HepG2 (cell line): Measurements from ENCODE around the gene CTXN3. TPM values are rescaled to one million over a fixed set of nuclear protein-coding genes. Genes with fewer than 3 reads are reported as not detected.

ENCODE experiments used
- ATAC-seq: fragments of 200-7000 bp; cut with Tn5 transposase; 3 replicates; pipeline ENCODE4 v1.9.1; 2020; ENCODE audit warnings: mild to moderate bottlenecking, moderate library complexity
- BruUV-seq: library from RNA; stranded (reverse); fragments of 400-500 nt; replicated peaks from 2 replicates; lab custom pipeline; 2021; lab: Mats Ljungman, UMichigan
- CTCF ChIA-PET: fragments of 300-600 bp; formaldehyde crosslinking; extraction: SDS; loops from one replicate; lab custom pipeline; 2021; ENCODE audit warnings: low total read pairs, inconsistent platforms, low intra/inter-chr PET ratio; lab: Yijun Ruan, JAX
- POLR2A ChIA-PET: fragments of 350-600 bp; sonication (Branson Sonifier 250); formaldehyde crosslinking; loops from one replicate; lab custom pipeline; 2020; ENCODE audit warnings: antibody characterized with exemption, inconsistent platforms; lab: Yijun Ruan, JAX
- DNase-seq: peaks from one replicate; pipeline ENCODE4 v3.0.0-alpha.2; 2015; ENCODE audit warnings: low spot score
- FAIRE-seq: peaks from 3 replicates; lab custom pipeline; 2011; peaks lifted over from hg19 to GRCh38; lab: Jason Lieb, UNC
- H2AFZ ChIP-seq: one replicate; pipeline ENCODE4 v1.6.1; 2011; ENCODE audit warnings: low read length, inconsistent platforms
- H3K27ac ChIP-seq: fragments of 300-600 bp; 3 replicates; pipeline ENCODE4 v1.8.0; 2011; ENCODE audit warnings: mixed run types, mild to moderate bottlenecking, mixed read lengths, low read length, inconsistent platforms; ENCODE audit not compliant: insufficient read depth; ENCODE audit errors: extremely low read length
- H3K27me3 ChIP-seq, 2 experiments: fragments of 200-600 bp in 1 of 2; 2 replicates in 1 of 2; 3 replicates in 1 of 2; pipeline versions ENCODE4 v1.6.0 to v1.8.0; 2011; ENCODE audit warnings: low read length in 2 of 2, mild to moderate bottlenecking in 2 of 2, moderate library complexity in 2 of 2, inconsistent platforms in 1 of 2; ENCODE audit not compliant: insufficient read depth in 2 of 2, control insufficient read depth in 1 of 2
- H3K36me3 ChIP-seq, 2 experiments: fragments of 200-600 bp in 1 of 2; replicated peaks in 1 of 2; 2 replicates in 1 of 2; 3 replicates in 1 of 2; pipeline versions ENCODE4 v1.5.1 to v1.8.0; 2011; ENCODE audit warnings: low read length in 2 of 2, inconsistent platforms in 1 of 2; ENCODE audit not compliant: insufficient read depth in 2 of 2, control insufficient read depth in 1 of 2
- H3K4me1 ChIP-seq: 2 replicates; pipeline ENCODE4 v1.5.1; 2012; ENCODE audit warnings: low read length, inconsistent platforms; ENCODE audit not compliant: insufficient read depth
- H3K4me2 ChIP-seq: 2 replicates; pipeline ENCODE4 v1.6.0; 2011; ENCODE audit warnings: low read depth, low read length, inconsistent platforms
- H3K4me3 ChIP-seq, 3 experiments: fragments of 200-600 bp in 1 of 3; sonication (generic), shearing (Covaris generic) in 1 of 3; replicated peaks in 1 of 3; 2 replicates each; pipeline ENCODE4 v1.5.1; 2011 to 2016; ENCODE audit warnings: low read length in 3 of 3, inconsistent platforms in 2 of 3, low read depth in 2 of 3, mild to moderate bottlenecking in 2 of 3, control low read depth in 1 of 3, mixed read lengths in 1 of 3; ENCODE audit not compliant: insufficient read depth in 1 of 3
- H3K79me2 ChIP-seq: one replicate; pipeline ENCODE4 v1.6.1; 2011; ENCODE audit warnings: low read length, inconsistent platforms; ENCODE audit not compliant: insufficient read depth
- H3K9ac ChIP-seq: 2 replicates; pipeline ENCODE4 v1.6.0; 2011; ENCODE audit warnings: mild to moderate bottlenecking, low read depth, low read length, inconsistent platforms; ENCODE audit not compliant: insufficient read depth
- H3K9me3 ChIP-seq: 2 replicates; pipeline ENCODE4 v1.5.1; 2012; ENCODE audit warnings: mild to moderate bottlenecking, low read length
- H4K20me1 ChIP-seq: 2 replicates; pipeline ENCODE4 v1.6.0; 2011; ENCODE audit warnings: inconsistent platforms, mild to moderate bottlenecking, low read length, moderate library complexity; ENCODE audit not compliant: insufficient read depth
- WGBS: methylation state at CpG from one replicate; pipeline ENCODE4 v1.1.6; 2017; ENCODE audit warnings: low lambda C conversion rate; 5-methylcytosine and 5-hydroxymethylcytosine counted together
- in situ Hi-C: cut with HindIII; loops from 2 replicates; pipeline ENCODE4 v1.10.0; 2017; ENCODE audit warnings: low pct_unique_long_range_greater_than_20kb; ENCODE audit not compliant: extremely low pct_ligation_motif_present
- intact Hi-C: fragments of 100-400 bp; cut with micrococcal nuclease; formaldehyde crosslinking; loops from one replicate; pipeline ENCODE4 v1.10.0; 2022; ENCODE audit not compliant: unreplicated experiment
- polyA plus RNA-seq, 8 experiments: library from polyadenylated mRNA; depleted of rRNA in 3 of 8; stranded (reverse) in 7 of 8; unstranded in 1 of 8; fragments of >200 nt; fragmentation: Illumina TruSeq in 4 of 8; extraction: Trizol in 4 of 8; gene quantifications; 2 replicates each; pipeline versions ENCODE4 v1.2.1 to v1.2.3, GENCODE V29; 2011 to 2016; ENCODE audit warnings: low read depth in 4 of 8, missing spikeins in 1 of 8, mixed read lengths in 1 of 8; ENCODE audit not compliant: insufficient read depth in 1 of 8
- total RNA-seq, 5 experiments: library from RNA; depleted of rRNA; stranded (reverse); fragments of >200 nt; fragmentation: Illumina TruSeq; extraction: Trizol; gene quantifications; 2 replicates each; pipeline ENCODE4 v1.2.3, GENCODE V29; 2016; ENCODE audit warnings: low read depth in 1 of 5
- TF ChIP-seq, protein P1 (sequence below): sonication (generic); formaldehyde crosslinking; IDR thresholded peaks from 2 replicates; pipeline ENCODE4 v1.4.0; 2020; ENCODE audit warnings: missing genetic modification reagents
- TF ChIP-seq, protein P2 (sequence below): sonication (generic); formaldehyde crosslinking; IDR thresholded peaks from 2 replicates; pipeline ENCODE4 v1.4.0; 2020; ENCODE audit warnings: missing genetic modification reagents
- TF ChIP-seq, protein P3 (sequence below): sonication (generic); formaldehyde crosslinking; IDR thresholded peaks from 2 replicates; pipeline ENCODE4 v1.5.0; 2020; ENCODE audit warnings: missing genetic modification reagents, mild to moderate bottlenecking, borderline replicate concordance

CTXN3 gene
- total and polyA plus RNA-seq, 2 of the 13 experiments (the other 11 are each of a cell fraction or from before 2014, with no cell fraction given), result not detected

DNA sequence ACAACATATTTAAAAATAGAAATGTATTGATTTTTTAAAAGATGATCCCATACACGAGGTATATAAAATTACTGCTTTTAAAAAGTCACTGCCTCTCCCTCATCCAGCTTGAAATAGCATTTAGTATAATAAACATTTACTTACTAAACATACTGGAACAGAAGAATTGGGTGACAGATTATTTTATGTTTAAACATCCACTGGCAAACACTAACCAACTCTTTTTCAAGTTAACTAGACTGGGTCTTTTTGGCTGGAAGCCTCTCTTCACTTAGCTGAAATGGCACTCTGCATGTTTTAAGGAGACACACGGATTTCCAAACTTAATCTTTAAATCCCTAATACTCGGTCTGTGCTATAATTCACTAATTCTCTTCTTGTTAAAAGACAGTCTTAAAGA, 19.0 kb downstream of the CTXN3 start:
- H3K36me3 ChIP-seq, result no peaks in the 10 kb centered on the region
- H3K27me3 ChIP-seq, result no peaks in the 10 kb centered on the region
- H3K9ac ChIP-seq, result no peak overlapping the region
- H3K27ac ChIP-seq, result no peak overlapping the region
- FAIRE-seq (no peak), ATAC-seq (no peak), DNase-seq (no peak)
- intact Hi-C loops (no loop called here), in situ Hi-C loops (no loop called here)
- TF ChIP-seq, protein P1, sequence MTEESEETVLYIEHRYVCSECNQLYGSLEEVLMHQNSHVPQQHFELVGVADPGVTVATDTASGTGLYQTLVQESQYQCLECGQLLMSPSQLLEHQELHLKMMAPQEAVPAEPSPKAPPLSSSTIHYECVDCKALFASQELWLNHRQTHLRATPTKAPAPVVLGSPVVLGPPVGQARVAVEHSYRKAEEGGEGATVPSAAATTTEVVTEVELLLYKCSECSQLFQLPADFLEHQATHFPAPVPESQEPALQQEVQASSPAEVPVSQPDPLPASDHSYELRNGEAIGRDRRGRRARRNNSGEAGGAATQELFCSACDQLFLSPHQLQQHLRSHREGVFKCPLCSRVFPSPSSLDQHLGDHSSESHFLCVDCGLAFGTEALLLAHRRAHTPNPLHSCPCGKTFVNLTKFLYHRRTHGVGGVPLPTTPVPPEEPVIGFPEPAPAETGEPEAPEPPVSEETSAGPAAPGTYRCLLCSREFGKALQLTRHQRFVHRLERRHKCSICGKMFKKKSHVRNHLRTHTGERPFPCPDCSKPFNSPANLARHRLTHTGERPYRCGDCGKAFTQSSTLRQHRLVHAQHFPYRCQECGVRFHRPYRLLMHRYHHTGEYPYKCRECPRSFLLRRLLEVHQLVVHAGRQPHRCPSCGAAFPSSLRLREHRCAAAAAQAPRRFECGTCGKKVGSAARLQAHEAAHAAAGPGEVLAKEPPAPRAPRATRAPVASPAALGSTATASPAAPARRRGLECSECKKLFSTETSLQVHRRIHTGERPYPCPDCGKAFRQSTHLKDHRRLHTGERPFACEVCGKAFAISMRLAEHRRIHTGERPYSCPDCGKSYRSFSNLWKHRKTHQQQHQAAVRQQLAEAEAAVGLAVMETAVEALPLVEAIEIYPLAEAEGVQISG (CRISPR knock-in tag), result no peak
- TF ChIP-seq, protein P2, sequence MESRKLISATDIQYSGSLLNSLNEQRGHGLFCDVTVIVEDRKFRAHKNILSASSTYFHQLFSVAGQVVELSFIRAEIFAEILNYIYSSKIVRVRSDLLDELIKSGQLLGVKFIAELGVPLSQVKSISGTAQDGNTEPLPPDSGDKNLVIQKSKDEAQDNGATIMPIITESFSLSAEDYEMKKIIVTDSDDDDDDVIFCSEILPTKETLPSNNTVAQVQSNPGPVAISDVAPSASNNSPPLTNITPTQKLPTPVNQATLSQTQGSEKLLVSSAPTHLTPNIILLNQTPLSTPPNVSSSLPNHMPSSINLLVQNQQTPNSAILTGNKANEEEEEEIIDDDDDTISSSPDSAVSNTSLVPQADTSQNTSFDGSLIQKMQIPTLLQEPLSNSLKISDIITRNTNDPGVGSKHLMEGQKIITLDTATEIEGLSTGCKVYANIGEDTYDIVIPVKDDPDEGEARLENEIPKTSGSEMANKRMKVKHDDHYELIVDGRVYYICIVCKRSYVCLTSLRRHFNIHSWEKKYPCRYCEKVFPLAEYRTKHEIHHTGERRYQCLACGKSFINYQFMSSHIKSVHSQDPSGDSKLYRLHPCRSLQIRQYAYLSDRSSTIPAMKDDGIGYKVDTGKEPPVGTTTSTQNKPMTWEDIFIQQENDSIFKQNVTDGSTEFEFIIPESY (CRISPR knock-in tag), result no peak
- TF ChIP-seq, protein P3, sequence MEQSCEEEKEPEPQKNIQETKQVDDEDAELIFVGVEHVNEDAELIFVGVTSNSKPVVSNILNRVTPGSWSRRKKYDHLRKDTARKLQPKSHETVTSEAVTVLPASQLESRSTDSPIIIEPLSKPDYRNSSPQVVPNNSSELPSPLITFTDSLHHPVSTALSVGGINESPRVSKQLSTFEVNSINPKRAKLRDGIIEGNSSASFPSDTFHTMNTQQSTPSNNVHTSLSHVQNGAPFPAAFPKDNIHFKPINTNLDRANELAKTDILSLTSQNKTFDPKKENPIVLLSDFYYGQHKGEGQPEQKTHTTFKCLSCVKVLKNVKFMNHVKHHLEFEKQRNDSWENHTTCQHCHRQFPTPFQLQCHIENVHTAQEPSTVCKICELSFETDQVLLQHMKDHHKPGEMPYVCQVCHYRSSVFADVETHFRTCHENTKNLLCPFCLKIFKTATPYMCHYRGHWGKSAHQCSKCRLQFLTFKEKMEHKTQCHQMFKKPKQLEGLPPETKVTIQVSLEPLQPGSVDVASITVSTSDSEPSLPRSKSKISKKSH (CRISPR knock-in tag), result no peak
- H2AFZ ChIP-seq, result no peak overlapping the region
- H3K4me2 ChIP-seq, result no peak overlapping the region
- no peaks in the 10 kb centered on the region for H3K4me1 ChIP-seq
- no peaks in the 10 kb centered on the region for H3K79me2 ChIP-seq
- WGBS, result 3% methylated on average over 3 of the region's 3 CpGs
- BruUV-seq, result no TSS peak
- H3K9me3 ChIP-seq, result no peaks in the 10 kb centered on the region
- POLR2A ChIA-PET, result no interaction called here
- H3K4me3 ChIP-seq, result no peak overlapping the region
- CTCF ChIA-PET, result no interaction called here
- no peaks in the 10 kb centered on the region for H4K20me1 ChIP-seq
